Endothelial cell (in vitro differentiated cells): ENCODE results near the gene SVEP1. TPM values are rescaled to one million over a fixed set of nuclear protein-coding genes. Genes with fewer than 3 reads are reported as not detected.

Experiments
- DNase-seq: peaks from one replicate; pipeline ENCODE4 v3.0.0; 2021; ENCODE audit warnings: low spot score
- H3K27ac Mint-ChIP-seq: one replicate; pipeline ENCODE4 v1.8.0; 2021; ENCODE audit warnings: mixed read lengths, inconsistent platforms; ENCODE audit not compliant: unreplicated experiment
- H3K27me3 Mint-ChIP-seq: one replicate; pipeline ENCODE4 v1.8.0; 2021; ENCODE audit warnings: mild to moderate bottlenecking, moderate library complexity, mixed read lengths, inconsistent platforms; ENCODE audit not compliant: unreplicated experiment
- H3K36me3 Mint-ChIP-seq: one replicate; pipeline ENCODE4 v1.8.0; 2021; ENCODE audit warnings: mild to moderate bottlenecking, low read depth, mixed read lengths, inconsistent platforms; ENCODE audit not compliant: unreplicated experiment
- H3K4me1 Mint-ChIP-seq: one replicate; pipeline ENCODE4 v1.8.0; 2021; ENCODE audit warnings: mild to moderate bottlenecking, mixed read lengths, inconsistent platforms; ENCODE audit not compliant: unreplicated experiment
- H3K4me3 Mint-ChIP-seq: one replicate; pipeline ENCODE4 v1.8.0; 2021; ENCODE audit warnings: mild to moderate bottlenecking, mixed read lengths, inconsistent platforms; ENCODE audit not compliant: unreplicated experiment
- H3K9me3 Mint-ChIP-seq: one replicate; pipeline ENCODE4 v1.8.0; 2021; ENCODE audit warnings: mixed read lengths, inconsistent platforms; ENCODE audit not compliant: unreplicated experiment
- CTCF ChIP-seq: fragments of 200-600 bp; sonication (generic); IDR thresholded peaks from one replicate; pipeline ENCODE4 v1.5.0; 2021; ENCODE audit warnings: antibody characterized with exemption; ENCODE audit not compliant: unreplicated experiment
- total RNA-seq: library from RNA; stranded (reverse); fragmentation: NEBNext Ultra II Directional; extraction: Animal tissue kit (Norgen Biotek cat#: 25700); gene quantifications from one replicate; pipeline ENCODE4 v1.2.1, GENCODE V29; 2021; ENCODE audit not compliant: unreplicated experiment

Gene SVEP1
- total RNA-seq, 1 donor from 2014 or later: 0.08 TPM

- Mint-ChIP-seq H3K27me3 (no peaks in the 10 kb centered on the region), H3K4me1 (peaks cover 5% of the 10 kb centered on the region), H3K27ac (no peak overlapping the region), H3K36me3 (no peaks in the 10 kb centered on the region), H3K9me3 (no peaks in the 10 kb centered on the region), H3K4me3 (no peak overlapping the region)
- TF ChIP-seq CTCF: no peak
- no peak for DNase-seq
Measured at GRCh38 chr9:110559869-110560268, 19.7 kb downstream of the SVEP1 start.

DNA sequence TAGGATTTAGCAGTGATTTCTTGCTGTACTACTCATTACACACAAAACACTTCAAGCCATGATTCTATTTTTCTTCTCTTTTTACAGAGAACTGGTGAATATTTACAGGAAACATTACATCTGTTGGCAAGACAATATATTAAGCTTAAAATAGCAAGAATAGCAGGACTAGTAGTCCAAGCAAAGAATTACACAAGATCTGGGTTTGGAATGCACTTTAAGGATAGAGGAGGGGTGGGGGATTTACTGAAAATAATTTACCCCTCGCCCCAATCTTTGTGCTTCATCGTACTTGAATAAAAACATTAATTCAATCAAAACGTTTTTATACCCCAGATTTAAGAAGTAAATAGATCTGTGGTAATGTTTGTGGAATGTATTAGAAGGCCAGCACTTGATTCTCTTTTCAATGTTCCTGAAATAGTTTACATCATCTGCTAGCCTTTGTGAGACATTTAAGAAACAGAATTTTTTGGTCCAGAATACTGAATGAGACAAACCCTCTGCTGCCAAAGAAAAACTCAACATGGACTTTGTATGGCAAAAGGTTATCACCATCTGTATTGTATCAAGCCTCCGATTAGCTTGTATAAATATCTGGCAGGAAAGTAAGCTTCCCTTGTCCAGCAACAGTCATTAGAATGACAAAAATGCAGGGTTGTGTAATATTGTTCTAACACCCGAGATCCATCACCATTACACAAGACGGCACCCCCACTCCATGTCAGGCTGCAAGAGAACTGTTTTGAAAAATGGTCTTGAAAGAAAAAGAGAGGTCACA lies 23.8 kb downstream of the SVEP1 start:
- Mint-ChIP-seq H3K9me3 (no peaks in the 10 kb centered on the region), H3K4me3 (no peak overlapping the region), H3K27me3 (no peaks in the 10 kb centered on the region), H3K27ac (no peak overlapping the region), H3K4me1 (peaks cover 5% of the 10 kb centered on the region), H3K36me3 (no peaks in the 10 kb centered on the region)
- DNase-seq: no peak
- TF ChIP-seq CTCF: no peak

GRCh38 chr9:110546411-110546871 lies 33.1 kb downstream of the SVEP1 start:
- DNase-seq: no peak
- H3K27ac Mint-ChIP-seq: no peak overlapping the region
- H3K4me1 Mint-ChIP-seq: peaks cover 8% of the 10 kb centered on the region
- no peaks in the 10 kb centered on the region for H3K27me3 Mint-ChIP-seq
- H3K36me3 Mint-ChIP-seq: no peaks in the 10 kb centered on the region
- TF ChIP-seq CTCF: no peak
- no peaks in the 10 kb centered on the region for H3K9me3 Mint-ChIP-seq
- H3K4me3 Mint-ChIP-seq: no peak overlapping the region

GRCh38 chr9:110545705-110546104 lies 33.8 kb downstream of the SVEP1 start:
- peaks cover 8% of the 10 kb centered on the region for H3K4me1 Mint-ChIP-seq
- H3K9me3 Mint-ChIP-seq: no peaks in the 10 kb centered on the region
- DNase-seq: no peak
- no peak for TF ChIP-seq CTCF
- no peaks in the 10 kb centered on the region for H3K27me3 Mint-ChIP-seq
- no peak overlapping the region for H3K4me3 Mint-ChIP-seq
- H3K27ac Mint-ChIP-seq: no peak overlapping the region
- H3K36me3 Mint-ChIP-seq: no peaks in the 10 kb centered on the region

GRCh38 chr9:110543631-110544051 lies 35.9 kb downstream of the SVEP1 start:
- no peaks in the 10 kb centered on the region for H3K36me3 Mint-ChIP-seq
- no peak overlapping the region for H3K4me3 Mint-ChIP-seq
- peaks cover 8% of the 10 kb centered on the region for H3K4me1 Mint-ChIP-seq
- H3K27ac Mint-ChIP-seq: no peak overlapping the region
- TF ChIP-seq CTCF: no peak
- no peaks in the 10 kb centered on the region for H3K27me3 Mint-ChIP-seq
- no peak for DNase-seq
- H3K9me3 Mint-ChIP-seq: no peaks in the 10 kb centered on the region
